Loucy (cell line): ENCODE data around the gene TMEM131.

Source experiments
- H2AFZ ChIP-seq: fragments of 200-600 bp; sonication (generic); 2 replicates; pipeline ENCODE4 v1.6.0; 2016; ENCODE audit warnings: antibody characterized with exemption, mild to moderate bottlenecking, low read length, moderate library complexity
- H3F3A ChIP-seq: fragments of 200-600 bp; 2 replicates; pipeline ENCODE4 v1.6.0; 2016; ENCODE audit warnings: antibody characterized with exemption, low read depth, mild to moderate bottlenecking
- H3K27me3 ChIP-seq: fragments of 200-600 bp; sonication (generic); 2 replicates; pipeline ENCODE4 v1.6.1; 2014; ENCODE audit warnings: low read length, mild to moderate bottlenecking; ENCODE audit not compliant: insufficient read depth, poor library complexity, severe bottlenecking
- H3K36me3 ChIP-seq: fragments of 200-600 bp; sonication (generic); 2 replicates; pipeline ENCODE4 v1.6.1; 2016; ENCODE audit warnings: low read length; ENCODE audit not compliant: insufficient read depth
- H3K4me1 ChIP-seq: fragments of 200-600 bp; sonication (generic); 2 replicates; pipeline ENCODE4 v1.5.1; 2014; ENCODE audit warnings: low read length, mild to moderate bottlenecking; ENCODE audit not compliant: insufficient read depth, poor library complexity, severe bottlenecking
- H3K4me2 ChIP-seq: fragments of 200-600 bp; sonication (generic); 2 replicates; pipeline ENCODE4 v1.6.0; 2014; ENCODE audit warnings: antibody characterized with exemption, low read length, low read depth, mild to moderate bottlenecking; ENCODE audit not compliant: poor library complexity, severe bottlenecking
- H3K4me3 ChIP-seq: fragments of 200-600 bp; sonication (generic); 2 replicates; pipeline ENCODE4 v1.5.1; 2014; ENCODE audit warnings: low read length, mild to moderate bottlenecking, mixed read lengths; ENCODE audit not compliant: poor library complexity, severe bottlenecking
- H3K79me2 ChIP-seq: fragments of 200-600 bp; sonication (generic); 2 replicates; pipeline ENCODE4 v1.6.1; 2014; ENCODE audit warnings: low read length; ENCODE audit not compliant: insufficient read depth
- H3K9ac ChIP-seq: fragments of 200-600 bp; sonication (generic); 2 replicates; pipeline ENCODE4 v1.6.0; 2014; ENCODE audit warnings: mild to moderate bottlenecking, low read depth, low read length, moderate library complexity; ENCODE audit not compliant: poor library complexity, severe bottlenecking
- H3K9me2 ChIP-seq: fragments of 200-600 bp; sonication (generic); replicated peaks from 2 replicates; pipeline ENCODE4 v1.6.1; 2016; ENCODE audit warnings: low read depth, low read length, mixed read lengths
- H3K9me3 ChIP-seq: fragments of 200-600 bp; sonication (generic); 2 replicates; pipeline ENCODE4 v1.6.1; 2014; ENCODE audit warnings: mild to moderate bottlenecking, antibody characterized with exemption, low read length, low read depth; ENCODE audit not compliant: insufficient read depth
- H4K20me1 ChIP-seq: fragments of 200-600 bp; sonication (generic); 2 replicates; pipeline ENCODE4 v1.6.0; 2014; ENCODE audit warnings: antibody characterized with exemption, low read length, mild to moderate bottlenecking; ENCODE audit not compliant: insufficient read depth, poor library complexity, severe bottlenecking
- CTCF ChIP-seq: fragments of 200-600 bp; sonication (generic); conservative IDR thresholded peaks from 2 replicates; pipeline ENCODE4 v1.5.1; 2014; ENCODE audit warnings: mild to moderate bottlenecking, antibody characterized with exemption, low read length
- EZH2phosphoT487 ChIP-seq: fragments of 200-600 bp; IDR thresholded peaks from 2 replicates; pipeline ENCODE4 v1.6.1; 2018; ENCODE audit warnings: antibody characterized with exemption, mild to moderate bottlenecking, moderate library complexity, borderline replicate concordance

TMEM131 gene

GRCh38 chr2:98032086-98032485 is 36.3 kb upstream of the TMEM131 start:
- no peaks in the 10 kb centered on the region for H4K20me1 ChIP-seq
- H2AFZ ChIP-seq: no peak overlapping the region
- no peaks in the 10 kb centered on the region for H3K9me2 ChIP-seq
- peaks cover 6% of the 10 kb centered on the region for H3K4me1 ChIP-seq
- no peaks in the 10 kb centered on the region for H3K79me2 ChIP-seq
- TF ChIP-seq EZH2phosphoT487 (no peak), CTCF (no peak)
- no peaks in the 10 kb centered on the region for H3F3A ChIP-seq
- H3K27me3 ChIP-seq: no peaks in the 10 kb centered on the region
- no peak overlapping the region for H3K9ac ChIP-seq
- H3K36me3 ChIP-seq: no peaks in the 10 kb centered on the region
- no peaks in the 10 kb centered on the region for H3K9me3 ChIP-seq
- no peak overlapping the region for H3K4me3 ChIP-seq
- H3K4me2 ChIP-seq: no peak overlapping the region

GRCh38 chr2:98029718-98030222 is 34.0 kb upstream of the TMEM131 start:
- Histone ChIP-seq H3K79me2 (no peaks in the 10 kb centered on the region), H4K20me1 (no peaks in the 10 kb centered on the region), H2AFZ (no peak overlapping the region), H3K9ac (no peak overlapping the region), H3K36me3 (no peaks in the 10 kb centered on the region), H3K9me3 (no peaks in the 10 kb centered on the region), H3F3A (no peaks in the 10 kb centered on the region), H3K9me2 (no peaks in the 10 kb centered on the region), H3K4me3 (no peak overlapping the region), H3K4me2 (no peak overlapping the region), H3K27me3 (no peaks in the 10 kb centered on the region), H3K4me1 (peaks cover 20% of the 10 kb centered on the region)
- TF ChIP-seq EZH2phosphoT487 (no peak), CTCF (no peak)

- peaks cover 20% of the 10 kb centered on the region for H3K4me1 ChIP-seq
- TF ChIP-seq EZH2phosphoT487 (no peak), CTCF (no peak)
- no peaks in the 10 kb centered on the region for H3F3A ChIP-seq
- H4K20me1 ChIP-seq: no peaks in the 10 kb centered on the region
- H3K9me2 ChIP-seq: no peaks in the 10 kb centered on the region
- H3K27me3 ChIP-seq: no peaks in the 10 kb centered on the region
- H3K36me3 ChIP-seq: no peaks in the 10 kb centered on the region
- H3K79me2 ChIP-seq: no peaks in the 10 kb centered on the region
- no peak overlapping the region for H3K9ac ChIP-seq
- H3K4me2 ChIP-seq: no peak overlapping the region
- no peaks in the 10 kb centered on the region for H3K9me3 ChIP-seq
- H3K4me3 ChIP-seq: no peak overlapping the region
- no peak overlapping the region for H2AFZ ChIP-seq
Observed at GRCh38 chr2:98028931-98029717, 33.4 kb upstream of the TMEM131 start.
